Panc1 (cell line): ENCODE measurements around the gene GOLGA6A. TPM values are rescaled to one million over a fixed set of nuclear protein-coding genes. Genes with fewer than 3 reads are reported as not detected.

Source experiments
- ATAC-seq: fragments of 200-7000 bp; cut with Tn5 transposase; 2 replicates; pipeline ENCODE4 v1.9.1; 2020; ENCODE audit warnings: mild to moderate bottlenecking, moderate library complexity
- BruUV-seq: library from RNA; stranded (reverse); fragments of 400-500 nt; replicated peaks from 2 replicates; lab custom pipeline; 2021; lab: Mats Ljungman, UMichigan
- CTCF ChIA-PET: fragments of 300-600 bp; sonication (Branson Sonifier 250); formaldehyde crosslinking; loops from one replicate; lab custom pipeline; 2022; ENCODE audit warnings: antibody characterized with exemption; lab: Charles Lee
- POLR2A ChIA-PET: fragments of 300-600 bp; sonication (Branson Sonifier 250); formaldehyde crosslinking; loops from one replicate; lab custom pipeline; 2022; ENCODE audit warnings: antibody characterized with exemption; lab: Charles Lee
- DNase-seq: peaks from one replicate; pipeline ENCODE4 v3.0.0-alpha.2; 2010; ENCODE audit warnings: low read depth, low spot score
- H3K27ac ChIP-seq: 2 replicates; pipeline ENCODE4 v1.5.1; 2011; ENCODE audit warnings: mild to moderate bottlenecking, low read length, inconsistent platforms
- H3K27me3 ChIP-seq: fragments of 200-500 bp; sonication (Bioruptor generic); 2 replicates; pipeline ENCODE4 v1.6.0; 2014; ENCODE audit warnings: low read length, inconsistent platforms; ENCODE audit not compliant: control insufficient read depth, insufficient read depth
- H3K36me3 ChIP-seq: fragments of 200-500 bp; sonication (Bioruptor generic); 2 replicates; pipeline ENCODE4 v1.5.1; 2014; ENCODE audit warnings: inconsistent platforms, mild to moderate bottlenecking, low read length, moderate library complexity; ENCODE audit not compliant: control insufficient read depth, insufficient read depth
- H3K4me1 ChIP-seq: 2 replicates; pipeline ENCODE4 v1.5.1; 2011; ENCODE audit warnings: inconsistent platforms, mild to moderate bottlenecking, low read length, moderate library complexity; ENCODE audit not compliant: control insufficient read depth, insufficient read depth
- H3K4me3 ChIP-seq, 2 experiments: 2 replicates each; pipeline ENCODE4 v1.5.1; 2011 to 2012; ENCODE audit warnings: low read depth in 2 of 2, low read length in 2 of 2, mild to moderate bottlenecking in 2 of 2, inconsistent platforms in 1 of 2, moderate library complexity in 1 of 2
- H3K9me3 ChIP-seq: fragments of 200-500 bp; sonication (Bioruptor generic); 2 replicates; pipeline ENCODE4 v1.5.1; 2014; ENCODE audit warnings: low read depth, mild to moderate bottlenecking, inconsistent platforms, low read length, moderate library complexity; ENCODE audit not compliant: control insufficient read depth, insufficient read depth
- CTCF ChIP-seq: fragments of 450-650 bp; IDR thresholded peaks from 2 replicates; pipeline ENCODE4 v1.5.1; 2017; ENCODE audit warnings: mild to moderate bottlenecking
- POLR2AphosphoS5 ChIP-seq: IDR thresholded peaks from 2 replicates; pipeline ENCODE4 v1.6.1; 2012; ENCODE audit warnings: mild to moderate bottlenecking, low read depth, low read length, moderate library complexity
- REST ChIP-seq, 2 experiments: IDR thresholded peaks; 2 replicates each; pipeline ENCODE4 v1.6.1; 2011 to 2012; ENCODE audit warnings: low read depth in 2 of 2, control low read depth in 1 of 2, low read length in 1 of 2, mild to moderate bottlenecking in 1 of 2, moderate library complexity in 1 of 2; ENCODE audit not compliant: insufficient read depth in 1 of 2
- SIN3A ChIP-seq: IDR thresholded peaks from 2 replicates; pipeline ENCODE4 v1.6.1; 2012; ENCODE audit warnings: low read depth, mild to moderate bottlenecking, low read length, moderate library complexity, borderline replicate concordance; ENCODE audit not compliant: insufficient read depth
- TCF7L2 ChIP-seq: IDR thresholded peaks from 2 replicates; pipeline ENCODE4 v1.6.1; 2011; ENCODE audit warnings: mild to moderate bottlenecking, low read depth, low read length, inconsistent platforms
- in situ Hi-C: cut with HindIII; loops from 2 replicates; pipeline ENCODE4 v1.10.0; 2016; ENCODE audit warnings: low sequenced_read_pairs, low pct_unique_long_range_greater_than_20kb
- intact Hi-C: fragments of 100-400 bp; cut with micrococcal nuclease; formaldehyde crosslinking; loops from one replicate; pipeline ENCODE4 v1.10.0; 2022; ENCODE audit not compliant: unreplicated experiment
- total RNA-seq: library from RNA; stranded (reverse); gene quantifications from one replicate; pipeline ENCODE4 v1.2.1, GENCODE V29; 2021; ENCODE audit not compliant: unreplicated experiment

The GOLGA6A gene
- total RNA-seq, 1 experiment from 2014 or later = 0.05 TPM

GRCh38 chr15:74032606-74033561, 49.5 kb downstream of the GOLGA6A start:
- ATAC-seq = no peak
- in situ Hi-C loops (no loop called here), intact Hi-C loops (no loop called here)
- no TSS peak for BruUV-seq
- TF ChIP-seq SIN3A (no peak), POLR2AphosphoS5 (no peak)
- no peak overlapping the region for H3K27ac ChIP-seq
- H3K9me3 ChIP-seq = no peaks in the 10 kb centered on the region
- no peak overlapping the region for H3K4me3 ChIP-seq
- no peaks in the 10 kb centered on the region; the same call in 1 of the 2 replicates for H3K36me3 ChIP-seq
- H3K4me1 ChIP-seq = no peaks in the 10 kb centered on the region
- no peaks in the 10 kb centered on the region for H3K27me3 ChIP-seq
- DNase-seq = no peak
- POLR2A ChIA-PET = no interaction called here
- CTCF ChIA-PET = no interaction called here

- ChIA-PET POLR2A (no interaction called here), CTCF (interaction anchor here (0.6 kb wide), 1 partner anchor 17 kb away, joined by 3 read pairs; no protein-coding TSS in a partner anchor)
- intact Hi-C loops (no loop called here), in situ Hi-C loops (no loop called here)
- no peak for TF ChIP-seq REST (IDR thresholded peaks at IDR 0.05; ENCODE audit: insufficient read depth in 1 of 2, low read depth in 2 of 2, low read length in 1 of 2)
- no peak for TF ChIP-seq SIN3A
- no peak for TF ChIP-seq TCF7L2
- TF ChIP-seq POLR2AphosphoS5 = no peak
- no peak for TF ChIP-seq CTCF
- ATAC-seq (no peak), DNase-seq (no peak)
- no TSS peak for BruUV-seq
- Histone ChIP-seq H3K27ac (no peak overlapping the region), H3K36me3 (no peaks in the 10 kb centered on the region; the same call in 1 of the 2 replicates), H3K9me3 (no peaks in the 10 kb centered on the region), H3K27me3 (no peaks in the 10 kb centered on the region), H3K4me3 (no peak overlapping the region), H3K4me1 (no peaks in the 10 kb centered on the region)
Measured at GRCh38 chr15:74032046-74032445, 50.3 kb downstream of the GOLGA6A start.
